Panc1 (cell line): Measurements from ENCODE around the gene GIMAP2.

ENCODE experiments used
- POLR2AphosphoS5 ChIP-seq: IDR thresholded peaks from 2 replicates; pipeline ENCODE4 v1.6.1; 2012; ENCODE audit warnings: mild to moderate bottlenecking, low read depth, low read length, moderate library complexity
- REST ChIP-seq, 2 experiments: IDR thresholded peaks; 2 replicates each; pipeline ENCODE4 v1.6.1; 2011 to 2012; ENCODE audit warnings: low read depth in 2 of 2, control low read depth in 1 of 2, low read length in 1 of 2, mild to moderate bottlenecking in 1 of 2, moderate library complexity in 1 of 2; ENCODE audit not compliant: insufficient read depth in 1 of 2
- SIN3A ChIP-seq: IDR thresholded peaks from 2 replicates; pipeline ENCODE4 v1.6.1; 2012; ENCODE audit warnings: low read depth, mild to moderate bottlenecking, low read length, moderate library complexity, borderline replicate concordance; ENCODE audit not compliant: insufficient read depth
- TCF7L2 ChIP-seq: IDR thresholded peaks from 2 replicates; pipeline ENCODE4 v1.6.1; 2011; ENCODE audit warnings: mild to moderate bottlenecking, low read depth, low read length, inconsistent platforms
- TF ChIP-seq, protein P1 (sequence below): fragments of 450-650 bp; IDR thresholded peaks from 2 replicates; pipeline ENCODE4 v1.5.1; 2017; ENCODE audit warnings: mild to moderate bottlenecking

DNA sequence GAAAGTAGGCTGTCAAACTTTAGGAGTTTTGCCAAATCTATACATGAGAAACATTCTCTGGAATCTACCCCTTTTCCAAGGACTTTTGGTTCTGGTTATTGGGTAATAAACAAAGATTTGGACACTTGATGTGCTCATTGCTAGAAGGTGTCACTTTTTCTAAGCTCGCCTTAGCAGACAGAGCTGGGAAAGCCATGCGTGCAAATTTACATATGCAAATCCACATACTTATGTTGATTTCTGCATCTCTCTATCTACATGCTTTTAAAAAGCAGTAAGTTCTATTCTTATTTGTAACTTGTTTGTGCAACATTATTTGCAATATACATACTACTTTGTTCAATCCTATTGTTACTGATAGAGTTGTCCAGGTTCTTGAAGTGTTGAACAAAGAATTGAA lies 30.8 kb upstream of the GIMAP2 start:
- TF ChIP-seq POLR2AphosphoS5, result no peak
- TF ChIP-seq, protein P1, sequence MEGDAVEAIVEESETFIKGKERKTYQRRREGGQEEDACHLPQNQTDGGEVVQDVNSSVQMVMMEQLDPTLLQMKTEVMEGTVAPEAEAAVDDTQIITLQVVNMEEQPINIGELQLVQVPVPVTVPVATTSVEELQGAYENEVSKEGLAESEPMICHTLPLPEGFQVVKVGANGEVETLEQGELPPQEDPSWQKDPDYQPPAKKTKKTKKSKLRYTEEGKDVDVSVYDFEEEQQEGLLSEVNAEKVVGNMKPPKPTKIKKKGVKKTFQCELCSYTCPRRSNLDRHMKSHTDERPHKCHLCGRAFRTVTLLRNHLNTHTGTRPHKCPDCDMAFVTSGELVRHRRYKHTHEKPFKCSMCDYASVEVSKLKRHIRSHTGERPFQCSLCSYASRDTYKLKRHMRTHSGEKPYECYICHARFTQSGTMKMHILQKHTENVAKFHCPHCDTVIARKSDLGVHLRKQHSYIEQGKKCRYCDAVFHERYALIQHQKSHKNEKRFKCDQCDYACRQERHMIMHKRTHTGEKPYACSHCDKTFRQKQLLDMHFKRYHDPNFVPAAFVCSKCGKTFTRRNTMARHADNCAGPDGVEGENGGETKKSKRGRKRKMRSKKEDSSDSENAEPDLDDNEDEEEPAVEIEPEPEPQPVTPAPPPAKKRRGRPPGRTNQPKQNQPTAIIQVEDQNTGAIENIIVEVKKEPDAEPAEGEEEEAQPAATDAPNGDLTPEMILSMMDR, result no peak
- no peak for TF ChIP-seq REST (IDR thresholded peaks at IDR 0.05; ENCODE audit: insufficient read depth in 1 of 2, low read depth in 2 of 2, low read length in 1 of 2)
- no peak for TF ChIP-seq SIN3A
- no peak for TF ChIP-seq TCF7L2
